Measurements from ENCODE around the gene SLX4.
"Not testable (repeated sequence)": the region's sequence is repeated elsewhere in the genome, so short reads cannot be mapped to it uniquely, and the experiment has no call there.

Gene SLX4, protein sequence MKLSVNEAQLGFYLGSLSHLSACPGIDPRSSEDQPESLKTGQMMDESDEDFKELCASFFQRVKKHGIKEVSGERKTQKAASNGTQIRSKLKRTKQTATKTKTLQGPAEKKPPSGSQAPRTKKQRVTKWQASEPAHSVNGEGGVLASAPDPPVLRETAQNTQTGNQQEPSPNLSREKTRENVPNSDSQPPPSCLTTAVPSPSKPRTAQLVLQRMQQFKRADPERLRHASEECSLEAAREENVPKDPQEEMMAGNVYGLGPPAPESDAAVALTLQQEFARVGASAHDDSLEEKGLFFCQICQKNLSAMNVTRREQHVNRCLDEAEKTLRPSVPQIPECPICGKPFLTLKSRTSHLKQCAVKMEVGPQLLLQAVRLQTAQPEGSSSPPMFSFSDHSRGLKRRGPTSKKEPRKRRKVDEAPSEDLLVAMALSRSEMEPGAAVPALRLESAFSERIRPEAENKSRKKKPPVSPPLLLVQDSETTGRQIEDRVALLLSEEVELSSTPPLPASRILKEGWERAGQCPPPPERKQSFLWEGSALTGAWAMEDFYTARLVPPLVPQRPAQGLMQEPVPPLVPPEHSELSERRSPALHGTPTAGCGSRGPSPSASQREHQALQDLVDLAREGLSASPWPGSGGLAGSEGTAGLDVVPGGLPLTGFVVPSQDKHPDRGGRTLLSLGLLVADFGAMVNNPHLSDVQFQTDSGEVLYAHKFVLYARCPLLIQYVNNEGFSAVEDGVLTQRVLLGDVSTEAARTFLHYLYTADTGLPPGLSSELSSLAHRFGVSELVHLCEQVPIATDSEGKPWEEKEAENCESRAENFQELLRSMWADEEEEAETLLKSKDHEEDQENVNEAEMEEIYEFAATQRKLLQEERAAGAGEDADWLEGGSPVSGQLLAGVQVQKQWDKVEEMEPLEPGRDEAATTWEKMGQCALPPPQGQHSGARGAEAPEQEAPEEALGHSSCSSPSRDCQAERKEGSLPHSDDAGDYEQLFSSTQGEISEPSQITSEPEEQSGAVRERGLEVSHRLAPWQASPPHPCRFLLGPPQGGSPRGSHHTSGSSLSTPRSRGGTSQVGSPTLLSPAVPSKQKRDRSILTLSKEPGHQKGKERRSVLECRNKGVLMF (N-terminal part only)

GRCh38 chr16:3611146-3611975, at the start of gene SLX4:
TSS of gene SLX4 (minus strand) at chr16:3611606. CDS start at chr16:3608964, 2,642 bp downstream.
- Histone ChIP-seq H3K9me3 (ENCODE audit: severe bottlenecking) (no peaks in the 10 kb centered on the region), H3K27me3 (ENCODE audit: insufficient read depth, low read depth, severe bottlenecking) (no peaks in the 10 kb centered on the region), H3K36me3 (peaks cover 5% of the 10 kb centered on the region), H3K4me3 (ENCODE audit: low read depth, low read length) (peak within 1 kb of the TSS; percentile 85), H3K27ac (peak within 1 kb of the TSS; percentile 77)
- no peak for TF ChIP-seq CTCF (IDR thresholded peaks at IDR 0.05; ENCODE audit: low read depth, low read length)
- peak; percentile 87 for DNase-seq

DNA sequence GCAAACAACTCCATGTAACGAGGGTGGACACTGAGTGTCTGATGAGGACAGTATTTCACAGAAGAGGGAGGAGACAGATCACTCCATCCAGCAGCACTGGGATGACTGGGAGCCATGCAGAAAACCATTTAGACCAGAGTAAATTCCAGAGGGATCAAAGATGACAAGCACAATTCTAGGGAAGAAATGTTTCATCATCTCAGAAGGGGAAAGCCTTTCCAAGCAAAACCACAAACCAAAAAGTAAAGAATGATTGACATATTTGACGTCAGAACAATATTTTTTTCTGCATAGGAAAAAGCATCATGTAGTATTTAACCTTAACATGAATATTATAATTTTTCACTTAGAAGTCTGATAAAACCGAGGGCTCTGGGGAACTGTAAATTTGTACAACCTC, 47.8 kb upstream of the SLX4 start:
- TF ChIP-seq CTCF (IDR thresholded peaks at IDR 0.05; ENCODE audit: low read depth, low read length) = no peak
- no peaks in the 10 kb centered on the region for H3K9me3 ChIP-seq (ENCODE audit: severe bottlenecking)
- H3K27ac ChIP-seq = no peak overlapping the region
- no peak overlapping the region for H3K4me3 ChIP-seq (ENCODE audit: low read depth, low read length)
- no peaks in the 10 kb centered on the region for H3K27me3 ChIP-seq (ENCODE audit: insufficient read depth, low read depth, severe bottlenecking)
- peaks cover 89% of the 10 kb centered on the region for H3K36me3 ChIP-seq
- DNase-seq = no peak

- Histone ChIP-seq H3K27ac (no peak overlapping the region), H3K4me3 (ENCODE audit: low read depth, low read length) (no peak overlapping the region), H3K9me3 (ENCODE audit: severe bottlenecking) (no peaks in the 10 kb centered on the region), H3K27me3 (ENCODE audit: insufficient read depth, low read depth, severe bottlenecking) (no peaks in the 10 kb centered on the region), H3K36me3 (peaks cover 78% of the 10 kb centered on the region)
- DNase-seq = no peak
- TF ChIP-seq CTCF (IDR thresholded peaks at IDR 0.05; ENCODE audit: low read depth, low read length) = no peak
Measured at GRCh38 chr16:3656491-3657468, 45.4 kb upstream of the SLX4 start.

GRCh38 chr16:3656160-3656490, 44.7 kb upstream of the SLX4 start:
- peaks cover 71% of the 10 kb centered on the region for H3K36me3 ChIP-seq
- H3K27ac ChIP-seq; H3K9me3 ChIP-seq (ENCODE audit: severe bottlenecking); H3K27me3 ChIP-seq (ENCODE audit: insufficient read depth, low read depth, severe bottlenecking); H3K4me3 ChIP-seq (ENCODE audit: low read depth, low read length); DNase-seq: not testable (repeated sequence)

GRCh38 chr16:3655396-3656159, 44.2 kb upstream of the SLX4 start:
- H3K9me3 ChIP-seq (ENCODE audit: severe bottlenecking) = no peaks in the 10 kb centered on the region
- H3K36me3 ChIP-seq = peaks cover 68% of the 10 kb centered on the region
- no peaks in the 10 kb centered on the region for H3K27me3 ChIP-seq (ENCODE audit: insufficient read depth, low read depth, severe bottlenecking)
- no peak overlapping the region for H3K4me3 ChIP-seq (ENCODE audit: low read depth, low read length)
- DNase-seq = no peak
- no peak overlapping the region for H3K27ac ChIP-seq
- TF ChIP-seq CTCF (IDR thresholded peaks at IDR 0.05; ENCODE audit: low read depth, low read length) = no peak
